GM23248 (cell line): Measurements from ENCODE around the gene MTSS2. TPM values are rescaled to one million over a fixed set of nuclear protein-coding genes. Genes with fewer than 3 reads are reported as not detected.

ENCODE experiments used
- DNase-seq: peaks from one replicate; pipeline ENCODE4 v3.0.0-alpha.2; 2015
- H2AFZ ChIP-seq: fragments of 200-600 bp; sonication (generic); 2 replicates; pipeline ENCODE4 v1.6.1; 2016; ENCODE audit warnings: antibody characterized with exemption
- H3F3A ChIP-seq: fragments of 200-600 bp; sonication (generic); 2 replicates; pipeline ENCODE4 v1.6.1; 2016; ENCODE audit warnings: mild to moderate bottlenecking, antibody characterized with exemption, mixed run types; ENCODE audit not compliant: insufficient read depth
- H3K27ac ChIP-seq: fragments of 200-600 bp; sonication (generic); 2 replicates; pipeline ENCODE4 v1.5.1; 2016; ENCODE audit warnings: mild to moderate bottlenecking
- H3K27me3 ChIP-seq: fragments of 200-600 bp; sonication (generic); replicated peaks from 2 replicates; pipeline ENCODE4 v1.6.1; 2016; ENCODE audit warnings: mild to moderate bottlenecking; ENCODE audit not compliant: insufficient read depth
- H3K36me3 ChIP-seq: fragments of 200-600 bp; sonication (generic); 2 replicates; pipeline ENCODE4 v1.6.1; 2016; ENCODE audit warnings: low read depth, mild to moderate bottlenecking
- H3K4me1 ChIP-seq: fragments of 200-600 bp; sonication (generic); 2 replicates; pipeline ENCODE4 v1.6.1; 2016; ENCODE audit warnings: mild to moderate bottlenecking; ENCODE audit not compliant: insufficient read depth
- H3K4me2 ChIP-seq: fragments of 200-600 bp; sonication (generic); one replicate; pipeline ENCODE4 v1.6.1; 2016; ENCODE audit warnings: mild to moderate bottlenecking; ENCODE audit not compliant: unreplicated experiment
- H3K4me3 ChIP-seq: fragments of 200-600 bp; sonication (generic); 2 replicates; pipeline ENCODE4 v1.5.1; 2016; ENCODE audit warnings: mild to moderate bottlenecking
- H3K79me2 ChIP-seq: fragments of 200-600 bp; sonication (generic); 2 replicates; pipeline ENCODE4 v1.6.1; 2016; ENCODE audit warnings: mild to moderate bottlenecking; ENCODE audit not compliant: insufficient read depth
- H3K9ac ChIP-seq: fragments of 200-600 bp; sonication (generic); 2 replicates; pipeline ENCODE4 v1.6.1; 2016; ENCODE audit warnings: mild to moderate bottlenecking
- H3K9me2 ChIP-seq: fragments of 200-600 bp; sonication (generic); 2 replicates; pipeline ENCODE4 v1.6.1; 2016; ENCODE audit warnings: mixed run types, mild to moderate bottlenecking, moderate library complexity; ENCODE audit not compliant: insufficient read depth
- H3K9me3 ChIP-seq: fragments of 200-600 bp; sonication (generic); one replicate; pipeline ENCODE4 v1.6.1; 2017; ENCODE audit warnings: low read depth
- H4K20me1 ChIP-seq: fragments of 200-600 bp; sonication (generic); 2 replicates; pipeline ENCODE4 v1.6.0; 2016; ENCODE audit not compliant: insufficient read depth
- EZH2 ChIP-seq: fragments of 200-600 bp; sonication (generic); IDR thresholded peaks from 2 replicates; pipeline ENCODE4 v1.6.1; 2018; ENCODE audit warnings: antibody characterized with exemption, mild to moderate bottlenecking; ENCODE audit not compliant: insufficient read depth, poor library complexity, severe bottlenecking
- EZH2phosphoT487 ChIP-seq: fragments of 200-600 bp; sonication (generic); IDR thresholded peaks from 2 replicates; pipeline ENCODE4 v1.6.1; 2018; ENCODE audit warnings: antibody characterized with exemption, moderate library complexity, mild to moderate bottlenecking, low read depth; ENCODE audit not compliant: insufficient read depth
- WGBS, 2 experiments: methylation state at CpG; one replicate each; pipeline ENCODE4 v1.1.6; 2015 to 2017; ENCODE audit warnings: low lambda C conversion rate in 2 of 2, low coverage in 1 of 2; ENCODE audit errors: missing lambda C conversion rate in 2 of 2; 5-methylcytosine and 5-hydroxymethylcytosine counted together
- in situ Hi-C: fragments of 300-500 bp; cut with MboI; formaldehyde crosslinking; loops from 2 replicates; pipeline ENCODE4 v1.15.0; 2020
- polyA plus RNA-seq: library from polyadenylated mRNA; unstranded; fragments of >200 nt; fragmentation: Nextera tagmentation; extraction: Ambion mirVana; gene quantifications from 2 replicates; pipeline ENCODE4 v1.2.1, GENCODE V29; 2016
- total RNA-seq: library from RNA; depleted of rRNA; stranded (reverse); fragments of >200 nt; shearing (Covaris generic); gene quantifications from 2 replicates; pipeline ENCODE4 v1.2.3, GENCODE V29; 2014

The MTSS2 gene
- total and polyA plus RNA-seq, 2 experiments from 2014 or later: 0.44 to 23.7 TPM

DNA sequence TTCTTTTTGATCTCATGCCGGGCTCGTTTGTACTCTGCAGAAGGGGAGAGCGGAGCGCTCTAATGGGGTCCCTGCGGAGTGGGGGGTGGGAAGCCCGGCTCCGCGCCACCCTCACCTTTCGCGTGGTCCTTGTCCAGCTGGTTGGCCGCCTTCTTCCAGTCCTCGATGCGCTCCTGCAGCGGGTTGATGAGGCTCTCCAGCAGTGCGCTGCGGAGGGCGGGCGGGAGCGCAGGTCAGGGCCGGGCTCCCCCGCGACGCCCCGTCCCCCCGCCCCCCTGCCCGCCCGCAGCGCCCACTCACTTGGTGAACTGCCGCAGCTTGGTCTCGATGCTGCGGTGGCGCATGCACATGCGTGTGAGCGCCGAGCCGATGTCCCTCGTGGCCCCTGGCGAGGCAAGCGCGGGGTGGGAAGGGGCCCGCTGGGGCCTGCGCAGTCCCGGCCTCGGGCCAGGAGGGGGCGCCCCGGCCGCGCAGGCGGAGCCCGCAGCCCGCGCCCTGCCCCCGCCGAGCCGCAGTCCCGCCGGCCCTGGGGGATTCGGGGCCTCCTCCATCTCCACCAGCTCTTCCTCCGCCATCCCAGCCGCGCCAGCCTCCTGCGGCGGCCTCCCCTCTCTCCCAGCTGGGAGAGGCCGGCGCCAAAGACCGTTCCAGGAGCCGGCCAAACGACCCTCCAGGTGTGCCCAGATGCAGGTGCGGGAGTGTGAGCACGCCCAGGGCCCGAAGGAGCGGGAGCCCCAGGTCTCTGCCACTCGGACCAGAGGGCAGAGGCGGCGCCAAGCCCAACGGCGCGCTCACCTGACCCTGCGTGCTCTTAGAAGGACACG, 6.0 kb downstream of the MTSS2 start:
- TF ChIP-seq EZH2 (no peak), EZH2phosphoT487 (no peak)
- Histone ChIP-seq H2AFZ (no peak overlapping the region), H4K20me1 (no peaks in the 10 kb centered on the region), H3K4me2 (no peak overlapping the region), H3K27me3 (no peaks in the 10 kb centered on the region), H3K36me3 (peaks cover 16% of the 10 kb centered on the region; the same call in 1 of the 2 replicates), H3K27ac (no peak overlapping the region), H3K4me1 (peaks cover 5% of the 10 kb centered on the region), H3K9ac (no peak overlapping the region), H3K9me2 (no peaks in the 10 kb centered on the region), H3K4me3 (no peak overlapping the region), H3K79me2 (peaks cover 49% of the 10 kb centered on the region), H3F3A (no peaks in the 10 kb centered on the region), H3K9me3 (no peaks in the 10 kb centered on the region)
- DNase-seq: peak; percentile 30
- WGBS, 2 experiments: 74 to 88% methylated on average over 28 to 80 of the region's 80 CpGs
- in situ Hi-C loops: no loop called here

DNA sequence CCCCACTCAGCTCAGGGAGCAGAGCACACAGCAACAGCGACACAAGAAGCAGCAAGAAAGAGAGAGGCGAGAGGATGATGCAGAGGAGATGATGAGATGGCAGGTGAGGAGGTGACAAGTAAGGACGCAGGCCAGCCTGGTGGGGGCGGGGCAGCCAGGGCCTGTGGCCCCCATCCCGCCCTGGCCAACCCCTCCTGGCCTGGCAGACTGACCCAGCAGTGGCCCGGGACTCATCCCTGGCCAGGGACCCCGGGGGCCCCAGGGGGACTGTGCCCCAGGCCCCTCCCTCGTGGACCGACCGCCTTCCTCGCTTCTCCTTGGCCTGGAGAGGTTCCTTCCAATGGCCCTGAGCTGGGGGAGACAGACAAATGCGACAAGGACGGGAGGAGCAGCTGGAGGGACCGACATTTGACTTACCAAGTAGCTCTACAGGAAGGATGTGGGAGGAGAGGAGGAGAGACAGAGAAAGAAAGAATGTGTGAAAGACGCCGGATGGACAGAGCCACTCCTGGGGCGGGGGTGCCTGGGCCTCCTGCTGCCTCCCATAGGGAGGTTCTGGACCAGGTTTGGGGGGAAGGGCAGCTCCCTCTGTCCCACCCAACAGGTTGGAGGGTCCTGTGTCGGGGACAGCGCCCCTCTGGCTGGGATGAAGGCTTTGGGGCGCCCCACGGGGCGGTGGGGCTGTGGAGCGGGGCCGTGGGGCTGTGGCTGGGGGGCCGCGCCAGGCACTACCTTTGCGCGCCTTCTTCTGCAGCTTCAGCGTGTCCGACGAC, 6.8 kb downstream of the MTSS2 start:
- H3K79me2 ChIP-seq: peaks cover 41% of the 10 kb centered on the region
- H3K4me1 ChIP-seq: peaks cover 5% of the 10 kb centered on the region
- H2AFZ ChIP-seq: no peak overlapping the region
- TF ChIP-seq EZH2 (no peak), EZH2phosphoT487 (no peak)
- no peaks in the 10 kb centered on the region for H3F3A ChIP-seq
- no peak overlapping the region for H3K27ac ChIP-seq
- H3K36me3 ChIP-seq: peaks cover 18% of the 10 kb centered on the region; the same call in 1 of the 2 replicates
- 88 to 92% methylated on average over 14 to 29 of the region's 31 CpGs for WGBS, 2 experiments
- no peak overlapping the region for H3K4me2 ChIP-seq
- H3K9ac ChIP-seq: no peak overlapping the region
- H4K20me1 ChIP-seq: no peaks in the 10 kb centered on the region
- in situ Hi-C loops: no loop called here
- DNase-seq: no peak
- no peak overlapping the region for H3K4me3 ChIP-seq
- H3K9me3 ChIP-seq: no peaks in the 10 kb centered on the region
- no peaks in the 10 kb centered on the region for H3K9me2 ChIP-seq
- H3K27me3 ChIP-seq: no peaks in the 10 kb centered on the region

DNA sequence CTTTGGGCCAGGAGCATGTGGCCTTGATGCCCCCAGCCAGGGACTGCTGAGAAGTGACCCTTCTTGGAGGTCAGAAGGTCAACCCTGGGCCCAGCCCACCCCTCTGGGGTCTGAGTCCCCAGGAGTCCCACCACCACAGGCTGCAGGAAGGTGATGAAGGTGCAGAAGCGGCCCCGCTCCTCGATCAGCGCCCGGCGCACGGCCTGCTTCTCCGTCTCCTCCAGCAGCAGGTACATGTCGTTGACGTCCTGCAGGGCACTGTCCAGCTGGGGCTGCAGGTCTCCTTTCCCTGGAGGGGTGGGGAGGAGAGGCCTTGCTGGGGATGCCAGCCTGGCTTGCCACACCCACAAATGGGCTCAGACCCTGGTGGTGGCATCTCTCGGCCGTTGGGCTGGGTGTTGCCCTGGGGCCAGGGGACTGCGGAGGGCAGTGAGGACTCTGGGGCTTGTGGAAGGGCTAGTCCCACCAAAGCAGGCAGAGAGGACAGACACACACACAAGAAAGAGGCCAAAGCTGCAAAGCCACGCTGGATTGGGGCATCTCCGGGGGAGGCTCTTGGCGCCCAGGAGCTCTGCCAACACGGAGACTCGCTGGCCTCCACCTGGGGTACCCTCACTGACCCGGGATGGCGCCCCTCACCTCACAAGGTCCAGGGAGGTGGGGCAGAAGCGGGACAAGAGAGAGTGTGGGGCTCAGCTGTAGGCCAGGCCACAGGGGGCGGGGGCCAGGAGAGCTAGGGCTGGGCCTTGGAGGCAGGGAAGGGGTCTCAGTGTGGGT, 7.5 kb downstream of the MTSS2 start:
- Histone ChIP-seq H4K20me1 (no peaks in the 10 kb centered on the region), H3K9ac (no peak overlapping the region), H3K79me2 (peaks cover 33% of the 10 kb centered on the region), H3K4me2 (no peak overlapping the region), H3K4me3 (no peak overlapping the region), H3K4me1 (no peaks in the 10 kb centered on the region), H3K27me3 (no peaks in the 10 kb centered on the region), H3K9me3 (no peaks in the 10 kb centered on the region), H2AFZ (no peak overlapping the region), H3K9me2 (no peaks in the 10 kb centered on the region), H3K27ac (no peak overlapping the region), H3K36me3 (peaks cover 26% of the 10 kb centered on the region), H3F3A (no peaks in the 10 kb centered on the region)
- 87 to 93% methylated on average over 18 to 22 of the region's 22 CpGs for WGBS, 2 experiments
- TF ChIP-seq EZH2: no peak
- no peak for TF ChIP-seq EZH2phosphoT487
- in situ Hi-C loops: no loop called here
- DNase-seq: no peak

DNA sequence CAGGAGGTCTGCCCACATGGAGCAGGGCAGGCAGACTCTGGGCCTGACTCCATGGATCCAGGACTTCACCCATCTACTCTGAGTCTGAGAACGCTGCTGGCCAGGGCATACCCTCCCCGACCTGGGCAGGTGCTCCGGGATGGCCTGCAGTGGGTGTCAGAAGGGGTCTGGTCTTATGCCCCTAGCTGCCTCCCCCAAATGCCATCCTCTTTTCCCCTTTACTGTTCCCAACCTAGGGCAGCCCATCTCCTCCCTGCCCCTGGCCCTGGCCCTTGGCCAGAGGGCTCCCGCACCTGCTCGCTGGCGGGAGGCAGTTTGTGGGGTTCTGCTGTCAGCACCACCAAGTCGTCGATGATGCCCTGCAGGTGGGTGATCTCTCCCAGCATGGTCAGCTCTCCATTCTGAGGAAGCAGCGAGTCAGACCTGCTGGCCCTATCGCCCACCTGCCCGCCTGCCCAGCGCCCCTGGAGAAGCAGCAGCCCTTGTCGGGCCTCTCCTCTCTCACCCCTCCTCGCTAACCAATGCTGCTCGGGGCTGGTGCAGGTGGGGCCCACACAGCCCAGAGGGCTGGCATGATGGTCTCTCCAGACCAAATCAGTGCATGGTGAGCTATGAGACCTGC, 8.2 kb downstream of the MTSS2 start:
- 84 to 86% methylated on average over 15 of the region's 15 CpGs for WGBS, 2 experiments
- H3K27me3 ChIP-seq: no peaks in the 10 kb centered on the region
- H3K9ac ChIP-seq: no peak overlapping the region
- no peak overlapping the region for H3K4me2 ChIP-seq
- DNase-seq: no peak
- H3K36me3 ChIP-seq: peaks cover 33% of the 10 kb centered on the region
- H3K4me3 ChIP-seq: no peak overlapping the region
- H3F3A ChIP-seq: no peaks in the 10 kb centered on the region
- H3K9me2 ChIP-seq: no peaks in the 10 kb centered on the region
- no peaks in the 10 kb centered on the region for H4K20me1 ChIP-seq
- no peak for TF ChIP-seq EZH2phosphoT487
- TF ChIP-seq EZH2: no peak
- H3K4me1 ChIP-seq: no peaks in the 10 kb centered on the region
- in situ Hi-C loops: no loop called here
- no peak overlapping the region for H3K27ac ChIP-seq
- no peaks in the 10 kb centered on the region for H3K9me3 ChIP-seq
- peaks cover 26% of the 10 kb centered on the region for H3K79me2 ChIP-seq
- no peak overlapping the region for H2AFZ ChIP-seq
